HCT116 (cell line): ENCODE measurements around the gene PLAC8. TPM values are rescaled to one million over a fixed set of nuclear protein-coding genes. Genes with fewer than 3 reads are reported as not detected.

Source experiments
- ATAC-seq: fragments of 200-7000 bp; cut with Tn5 transposase; 2 replicates; pipeline ENCODE4 v1.9.1; 2020; ENCODE audit warnings: mild to moderate bottlenecking, moderate library complexity
- BruUV-seq: library from RNA; stranded (reverse); fragments of 400-500 nt; replicated peaks from 2 replicates; lab custom pipeline; 2021; lab: Mats Ljungman, UMichigan
- CTCF ChIA-PET: fragments of 300-600 bp; sonication (Branson Sonifier 250); formaldehyde crosslinking; loops from one replicate; lab custom pipeline; 2021; ENCODE audit warnings: antibody characterized with exemption; lab: Charles Lee
- POLR2A ChIA-PET: fragments of 300-600, 350-600 bp; sonication (Branson Sonifier 250); formaldehyde crosslinking; loops from one replicate; lab custom pipeline; 2021; ENCODE audit warnings: antibody characterized with exemption; lab: Charles Lee
- RAD21 ChIA-PET, 2 experiments: fragments of 300-600 bp; sonication (Branson Sonifier 250); formaldehyde crosslinking; loops; one replicate each; lab custom pipeline; 2023; ENCODE audit warnings: low total read pairs in 2 of 2; ENCODE audit not compliant: uncharacterized antibody in 2 of 2, unreplicated experiment in 2 of 2, low non-redundant PET in 1 of 2; lab: Charles Lee
- DNase-seq: peaks from one replicate; pipeline ENCODE4 v3.0.0-alpha.2; 2010; ENCODE audit warnings: low read depth, low spot score
- H2AFZ ChIP-seq: fragments of 200-600 bp; shearing (Covaris generic), sonication (generic); 2 replicates; pipeline ENCODE4 v1.6.1; 2017; ENCODE audit warnings: low read depth, mixed run types, mixed read lengths, antibody characterized with exemption, low read length; ENCODE audit not compliant: poor library complexity, severe bottlenecking
- H3K27ac ChIP-seq: 2 replicates; pipeline ENCODE4 v1.5.1; 2012; ENCODE audit warnings: low read depth, low read length
- H3K27me3 ChIP-seq: fragments of 200-600 bp; sonication (generic); 2 replicates; pipeline ENCODE4 v1.6.1; 2016; ENCODE audit warnings: mixed run types, low read length, mixed read lengths; ENCODE audit not compliant: insufficient read depth
- H3K36me3 ChIP-seq, 2 experiments: fragments of 200-500 bp in 1 of 2; fragments of 200-600 bp in 1 of 2; sonication (Bioruptor generic) in 1 of 2; sonication (generic) in 1 of 2; 2 replicates each; pipeline versions ENCODE4 v1.5.1 to v1.6.1; 2014 to 2016; ENCODE audit warnings: low read length in 2 of 2, inconsistent platforms in 1 of 2, mixed read lengths in 1 of 2, mixed run types in 1 of 2; ENCODE audit not compliant: insufficient read depth in 2 of 2, control insufficient read depth in 1 of 2
- H3K4me1 ChIP-seq, 2 experiments: fragments of 200-600 bp in 1 of 2; sonication (generic) in 1 of 2; 2 replicates each; pipeline versions ENCODE4 v1.5.1 to v1.6.1; 2012 to 2017; ENCODE audit warnings: low read length in 2 of 2, inconsistent platforms in 1 of 2, mild to moderate bottlenecking in 1 of 2, mixed read lengths in 1 of 2, mixed run types in 1 of 2, moderate library complexity in 1 of 2; ENCODE audit not compliant: insufficient read depth in 2 of 2, control insufficient read depth in 1 of 2
- H3K4me2 ChIP-seq: fragments of 200-600 bp; sonication (generic); 2 replicates; pipeline ENCODE4 v1.6.1; 2017; ENCODE audit warnings: mixed run types, low read length, mixed read lengths
- H3K4me3 ChIP-seq, 2 experiments: fragments of 200-600 bp in 1 of 2; sonication (generic) in 1 of 2; replicated peaks in 1 of 2; 2 replicates each; pipeline ENCODE4 v1.5.1; 2011 to 2016; ENCODE audit warnings: low read length in 2 of 2, control low read depth in 1 of 2, low read depth in 1 of 2, mild to moderate bottlenecking in 1 of 2, mixed read lengths in 1 of 2, mixed run types in 1 of 2
- H3K79me2 ChIP-seq: fragments of 200-600 bp; sonication (generic); 2 replicates; pipeline ENCODE4 v1.6.1; 2017; ENCODE audit warnings: mild to moderate bottlenecking, mixed run types, low read length, moderate library complexity, mixed read lengths; ENCODE audit not compliant: insufficient read depth
- H3K9ac ChIP-seq: fragments of 200-600 bp; sonication (generic); 2 replicates; pipeline ENCODE4 v1.6.1; 2016; ENCODE audit warnings: low read length, mixed read lengths
- H3K9me2 ChIP-seq: fragments of 200-600 bp; sonication (generic), shearing (Covaris generic); 2 replicates; pipeline ENCODE4 v1.6.1; 2017; ENCODE audit warnings: mixed run types, mild to moderate bottlenecking, moderate library complexity; ENCODE audit not compliant: insufficient read depth
- H3K9me3 ChIP-seq, 2 experiments: fragments of 200-500 bp in 1 of 2; fragments of 200-600 bp in 1 of 2; sonication (Bioruptor generic) in 1 of 2; sonication (generic) in 1 of 2; 2 replicates each; pipeline ENCODE4 v1.6.1; 2014 to 2017; ENCODE audit warnings: low read length in 2 of 2, mixed read lengths in 2 of 2, inconsistent platforms in 1 of 2, low read depth in 1 of 2, mild to moderate bottlenecking in 1 of 2, mixed run types in 1 of 2, moderate library complexity in 1 of 2; ENCODE audit not compliant: control insufficient read depth in 1 of 2, insufficient read depth in 1 of 2
- H4K20me1 ChIP-seq: fragments of 200-600 bp; sonication (generic), shearing (Covaris generic); 2 replicates; pipeline ENCODE4 v1.6.1; 2017; ENCODE audit warnings: mixed run types, mild to moderate bottlenecking, moderate library complexity; ENCODE audit not compliant: insufficient read depth
- ATF3 ChIP-seq: IDR thresholded peaks from 2 replicates; pipeline ENCODE4 v1.6.1; 2012
- CEBPB ChIP-seq: IDR thresholded peaks from 2 replicates; pipeline ENCODE4 v1.6.1; 2012; ENCODE audit warnings: low read depth
- ELF1 ChIP-seq: IDR thresholded peaks from 2 replicates; pipeline ENCODE4 v1.6.1; 2012; ENCODE audit warnings: low read depth, borderline replicate concordance
- FOSL1 ChIP-seq: IDR thresholded peaks from 2 replicates; pipeline ENCODE4 v1.6.1; 2012; ENCODE audit warnings: low read depth
- JUND ChIP-seq: IDR thresholded peaks from 2 replicates; pipeline ENCODE4 v1.6.1; 2012
- MAX ChIP-seq: IDR thresholded peaks from 2 replicates; pipeline ENCODE4 v1.6.1; 2012
- POLR2A ChIP-seq: IDR thresholded peaks from 2 replicates; pipeline ENCODE4 v1.7.0; 2011; ENCODE audit warnings: borderline replicate concordance; ENCODE audit not compliant: insufficient read depth, insufficient read length; ENCODE audit errors: extremely low read depth
- RAD21 ChIP-seq: IDR thresholded peaks from 2 replicates; pipeline ENCODE4 v1.6.1; 2012; ENCODE audit warnings: low read depth, mild to moderate bottlenecking
- REST ChIP-seq: IDR thresholded peaks from 2 replicates; pipeline ENCODE4 v1.6.1; 2012; ENCODE audit warnings: low read depth
- SIN3A ChIP-seq: IDR thresholded peaks from 2 replicates; pipeline ENCODE4 v1.6.1; 2012; ENCODE audit warnings: low read depth
- TCF7L2 ChIP-seq: IDR thresholded peaks from 2 replicates; pipeline ENCODE4 v1.7.0; 2011; ENCODE audit warnings: borderline replicate concordance, inconsistent platforms; ENCODE audit not compliant: insufficient read depth, insufficient read length; ENCODE audit errors: extremely low read depth
- YY1 ChIP-seq: IDR thresholded peaks from 2 replicates; pipeline ENCODE4 v1.6.1; 2011; ENCODE audit warnings: low read length, low read depth, moderate library complexity, mild to moderate bottlenecking; ENCODE audit not compliant: insufficient replicate concordance; ENCODE audit errors: extremely low read depth
- ZNF274 ChIP-seq: fragments of 200-500 bp; sonication (Bioruptor generic); IDR thresholded peaks from 2 replicates; pipeline ENCODE4 v1.6.1; 2014; ENCODE audit warnings: mild to moderate bottlenecking, low read depth, low read length, inconsistent platforms
- intact Hi-C: fragments of 100-400 bp; cut with micrococcal nuclease; formaldehyde crosslinking; loops from 2 replicates; pipeline ENCODE4 v1.10.0; 2022
- total RNA-seq: library from RNA; stranded (reverse); gene quantifications from one replicate; pipeline ENCODE4 v1.2.1, GENCODE V29; 2021; ENCODE audit not compliant: unreplicated experiment

PLAC8 gene
- total RNA-seq, 1 experiment from 2014 or later, result 0.61 TPM

- DNase-seq, result no peak
- ChIA-PET RAD21 (no interaction called here), CTCF (interaction anchor here (0.6 kb wide), 2 partner anchors 41 to 240 kb away, joined by 4 read pairs; no protein-coding TSS in a partner anchor), POLR2A (interaction anchor here (0.6 kb wide), 1 partner anchor 38 kb away, joined by 3 read pairs; no protein-coding TSS in a partner anchor)
- no TSS peak for BruUV-seq
- H3K27ac ChIP-seq, result no peak overlapping the region
- no peaks in the 10 kb centered on the region for H3K79me2 ChIP-seq
- no peaks in the 10 kb centered on the region for H3K9me3 ChIP-seq
- H3K36me3 ChIP-seq, result no peaks in the 10 kb centered on the region
- H2AFZ ChIP-seq, result peak overlapping the region; percentile 43
- H3K4me3 ChIP-seq, result no peak overlapping the region
- no peaks in the 10 kb centered on the region for H3K27me3 ChIP-seq
- H3K9ac ChIP-seq, result no peak overlapping the region
- no peak for ATAC-seq
- no peaks in the 10 kb centered on the region for H3K9me2 ChIP-seq
- intact Hi-C loops, result no loop called here
- H3K4me2 ChIP-seq, result peak overlapping the region; percentile 1; the same call in 1 of the 2 replicates
- no peaks in the 10 kb centered on the region for H4K20me1 ChIP-seq
- no peak for TF ChIP-seq RAD21
- no peak for TF ChIP-seq ZNF274
- no peak for TF ChIP-seq SIN3A
- no peak for TF ChIP-seq YY1
- TF ChIP-seq ELF1, result no peak
- TF ChIP-seq TCF7L2, result no peak
- no peak for TF ChIP-seq JUND
- TF ChIP-seq ATF3, result no peak
- TF ChIP-seq, all 23 proteins: peak for 0
- H3K4me1 ChIP-seq, result peaks cover 5 to 14% of the 10 kb centered on the region in 2 experiments; a peak in 2 of 4 replicates
Observed at GRCh38 chr4:83115656-83116285, 1.2 kb upstream of the PLAC8 start.

GRCh38 chr4:83115000-83115399, 471 bp upstream of the PLAC8 start:
- no peak for DNase-seq
- no peak overlapping the region for H3K27ac ChIP-seq
- no peaks in the 10 kb centered on the region for H3K36me3 ChIP-seq
- no peaks in the 10 kb centered on the region for H3K9me3 ChIP-seq
- H3K9me2 ChIP-seq, result no peaks in the 10 kb centered on the region
- H3K4me2 ChIP-seq, result peak overlapping the region; percentile 1; the same call in 1 of the 2 replicates
- peaks cover 7 to 21% of the 10 kb centered on the region in 2 experiments; a peak in 3 of 4 replicates for H3K4me1 ChIP-seq
- H3K27me3 ChIP-seq, result no peaks in the 10 kb centered on the region
- no peaks in the 10 kb centered on the region for H4K20me1 ChIP-seq
- BruUV-seq, result no TSS peak
- ATAC-seq, result no peak
- no peak overlapping the region for H3K9ac ChIP-seq
- CTCF ChIA-PET, result interaction anchor here (0.6 kb wide), 2 partner anchors 41 to 241 kb away, joined by 4 read pairs; no protein-coding TSS in a partner anchor
- peak overlapping the region; percentile 53 for H2AFZ ChIP-seq
- POLR2A ChIA-PET, result no interaction called here
- intact Hi-C loops, result no loop called here
- H3K79me2 ChIP-seq, result no peaks in the 10 kb centered on the region
- H3K4me3 ChIP-seq, result no peak overlapping the region
- RAD21 ChIA-PET, result no interaction called here
- TF ChIP-seq CEBPB (no peak), REST (no peak), FOSL1 (no peak), MAX (no peak), POLR2A (no peak), TCF7L2 (no peak), JUND (no peak), RAD21 (no peak), YY1 (no peak)
